AG04450 (cell line): Measurements from ENCODE around the gene SLC2A2. TPM values are rescaled to one million over a fixed set of nuclear protein-coding genes. Genes with fewer than 3 reads are reported as not detected.

ENCODE experiments used
- CTCF ChIA-PET: fragments of 300-600, 350-600 bp; formaldehyde crosslinking; extraction: SDS; loops from one replicate; lab custom pipeline; 2022; ENCODE audit warnings: antibody characterized with exemption, inconsistent platforms; lab: Charles Lee
- POLR2A ChIA-PET: fragments of 350-600 bp; formaldehyde crosslinking; extraction: SDS; loops from one replicate; lab custom pipeline; 2021; ENCODE audit warnings: antibody characterized with exemption, inconsistent platforms; lab: Yijun Ruan, JAX
- DNase-seq: peaks from one replicate; pipeline ENCODE4 v3.0.0-alpha.2; 2011; ENCODE audit warnings: low read depth, low spot score
- H3K27ac ChIP-seq: one replicate; pipeline ENCODE4 v1.5.1; 2012; ENCODE audit warnings: low read depth, low read length, control low read depth
- H3K27me3 ChIP-seq: one replicate; pipeline ENCODE4 v1.6.0; 2012; ENCODE audit warnings: low read length; ENCODE audit not compliant: control insufficient read depth, insufficient read depth
- H3K4me3 ChIP-seq: 2 replicates; pipeline ENCODE4 v1.5.1; 2011; ENCODE audit warnings: mild to moderate bottlenecking, low read depth, low read length, control low read depth
- H3K9me3 ChIP-seq: 2 replicates; pipeline ENCODE4 v1.5.1; 2012; ENCODE audit warnings: low read length; ENCODE audit not compliant: control insufficient read depth, insufficient read depth
- polyA plus RNA-seq: library from polyadenylated mRNA; depleted of rRNA; stranded (reverse); fragments of >200 nt; gene quantifications from 2 replicates; pipeline ENCODE4 v1.2.3, GENCODE V29; 2011
- TF ChIP-seq, protein P1 (sequence below): IDR thresholded peaks from 2 replicates; pipeline ENCODE4 v1.5.1; 2011; ENCODE audit warnings: low read depth, low read length, control low read depth, inconsistent platforms

The SLC2A2 gene
- polyA plus RNA-seq, 1 experiment = not detected

DNA sequence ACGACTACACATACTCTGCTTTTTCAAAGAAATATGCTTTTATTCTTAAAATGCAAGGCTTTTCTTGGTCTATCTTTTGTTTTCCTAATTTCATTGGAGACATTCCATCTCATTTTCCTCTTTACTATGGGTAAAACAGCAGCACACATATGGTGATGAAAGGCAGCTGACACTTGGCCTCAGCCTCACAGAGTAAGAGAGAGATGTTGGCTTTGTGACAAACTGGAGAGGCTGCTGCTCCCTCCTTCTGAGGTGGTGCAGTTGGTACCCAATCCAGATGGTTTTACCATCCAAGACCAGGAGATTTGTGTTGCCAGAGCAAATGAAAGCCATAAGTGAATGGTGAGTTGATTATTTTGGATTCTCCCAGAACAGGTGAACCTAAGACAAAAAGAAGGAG, 13.2 kb upstream of the SLC2A2 start:
- TF ChIP-seq, protein P1, sequence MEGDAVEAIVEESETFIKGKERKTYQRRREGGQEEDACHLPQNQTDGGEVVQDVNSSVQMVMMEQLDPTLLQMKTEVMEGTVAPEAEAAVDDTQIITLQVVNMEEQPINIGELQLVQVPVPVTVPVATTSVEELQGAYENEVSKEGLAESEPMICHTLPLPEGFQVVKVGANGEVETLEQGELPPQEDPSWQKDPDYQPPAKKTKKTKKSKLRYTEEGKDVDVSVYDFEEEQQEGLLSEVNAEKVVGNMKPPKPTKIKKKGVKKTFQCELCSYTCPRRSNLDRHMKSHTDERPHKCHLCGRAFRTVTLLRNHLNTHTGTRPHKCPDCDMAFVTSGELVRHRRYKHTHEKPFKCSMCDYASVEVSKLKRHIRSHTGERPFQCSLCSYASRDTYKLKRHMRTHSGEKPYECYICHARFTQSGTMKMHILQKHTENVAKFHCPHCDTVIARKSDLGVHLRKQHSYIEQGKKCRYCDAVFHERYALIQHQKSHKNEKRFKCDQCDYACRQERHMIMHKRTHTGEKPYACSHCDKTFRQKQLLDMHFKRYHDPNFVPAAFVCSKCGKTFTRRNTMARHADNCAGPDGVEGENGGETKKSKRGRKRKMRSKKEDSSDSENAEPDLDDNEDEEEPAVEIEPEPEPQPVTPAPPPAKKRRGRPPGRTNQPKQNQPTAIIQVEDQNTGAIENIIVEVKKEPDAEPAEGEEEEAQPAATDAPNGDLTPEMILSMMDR = no peak
- H3K4me3 ChIP-seq = no peak overlapping the region
- no peaks in the 10 kb centered on the region for H3K27me3 ChIP-seq
- H3K27ac ChIP-seq = no peak overlapping the region
- no peak for DNase-seq
- ChIA-PET POLR2A (no interaction called here), CTCF (no interaction called here)
- H3K9me3 ChIP-seq = no peaks in the 10 kb centered on the region

DNA sequence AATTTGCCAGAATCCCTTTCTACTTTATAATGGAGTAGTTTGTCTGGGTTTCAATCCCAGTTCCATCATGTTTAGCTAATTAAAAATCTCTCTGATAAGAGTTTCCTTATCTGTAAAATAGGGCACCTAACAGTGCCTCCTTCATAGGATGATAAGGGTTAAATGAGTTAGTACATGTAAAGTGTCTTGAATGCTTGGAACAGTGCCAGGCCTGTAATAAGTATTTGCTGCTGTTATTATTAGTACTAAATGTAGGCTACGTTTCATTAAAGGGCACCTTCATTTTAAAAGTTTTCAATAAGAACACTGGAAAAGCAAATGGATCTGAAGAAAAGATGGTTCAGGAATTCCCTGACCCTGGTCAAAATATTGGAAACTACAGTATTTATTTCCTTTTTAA, 11.8 kb upstream of the SLC2A2 start:
- H3K27me3 ChIP-seq = no peaks in the 10 kb centered on the region
- DNase-seq = no peak
- ChIA-PET CTCF (interaction anchor here (1.1 kb wide), 1 partner anchor 11 kb away, joined by 3 read pairs; no protein-coding TSS in a partner anchor), POLR2A (no interaction called here)
- TF ChIP-seq, protein P1 = no peak
- no peak overlapping the region for H3K4me3 ChIP-seq
- no peaks in the 10 kb centered on the region for H3K9me3 ChIP-seq
- no peak overlapping the region for H3K27ac ChIP-seq

DNA sequence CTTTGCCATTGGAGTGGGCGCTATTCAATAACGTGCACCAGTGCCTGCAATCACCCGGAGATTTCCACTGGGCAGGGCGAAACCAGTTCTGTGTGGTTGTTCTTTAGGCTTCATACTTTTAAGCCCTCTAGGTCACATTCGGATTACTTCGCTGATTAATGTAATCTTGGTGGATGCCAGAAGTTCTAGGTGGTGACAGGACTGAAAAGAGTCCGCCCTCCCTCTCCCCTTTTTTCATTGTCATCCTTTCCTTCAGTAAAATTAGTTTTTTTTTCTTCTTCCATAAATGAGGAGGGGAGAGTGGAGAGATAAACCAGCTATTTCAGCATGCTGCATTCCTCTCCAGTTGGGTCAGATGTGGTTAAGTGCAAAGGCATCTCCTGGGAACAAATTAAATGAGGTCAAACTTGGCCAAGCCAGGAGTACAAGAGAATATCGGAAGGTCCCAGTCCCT, 2.3 kb upstream of the SLC2A2 start:
- POLR2A ChIA-PET = interaction anchor here (0.5 to 0.6 kb wide), 2 partner anchors 55 to 147 kb away, joined by 3 to 8 read pairs; no protein-coding TSS in a partner anchor

DNA sequence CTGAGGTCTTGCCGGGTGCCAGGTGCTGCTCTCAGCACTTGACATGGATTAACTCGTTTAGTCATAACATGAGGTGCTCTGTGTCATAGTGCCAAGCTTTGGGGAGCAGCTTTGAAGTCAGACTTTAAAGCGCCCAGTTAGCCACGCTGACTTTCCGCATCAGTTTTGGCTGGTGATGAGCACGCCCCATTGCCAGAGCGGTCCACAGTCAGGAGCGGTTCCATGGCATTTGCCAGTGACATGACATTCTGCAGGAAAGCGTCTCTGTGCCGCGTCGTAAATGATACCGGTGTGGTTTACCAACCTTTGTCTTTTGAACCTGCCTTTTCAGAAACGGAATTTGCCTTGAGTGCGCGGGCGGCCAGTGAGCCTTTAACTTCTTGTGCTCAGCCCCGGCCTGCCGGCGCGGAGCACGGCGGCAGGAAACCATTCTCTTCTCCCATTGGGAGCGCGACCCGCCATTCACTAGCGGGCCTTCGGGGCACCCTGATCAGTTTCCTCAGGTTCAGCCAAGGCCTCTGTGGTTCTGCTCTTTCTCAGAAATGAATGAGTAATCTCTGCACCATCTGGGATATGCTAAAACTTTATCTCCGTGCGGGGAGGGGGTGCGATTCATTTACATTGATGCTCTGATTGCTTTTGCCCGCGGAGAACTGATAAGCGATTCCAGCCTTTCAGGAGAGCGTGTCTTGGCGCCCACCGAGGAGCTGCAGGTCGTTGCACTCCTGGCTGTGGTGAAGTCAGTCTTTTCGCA, 1.7 kb upstream of the SLC2A2 start:
- H3K27ac ChIP-seq = peak overlapping the region; percentile 94
- no peaks in the 10 kb centered on the region for H3K9me3 ChIP-seq
- peak overlapping the region; percentile 44 for H3K4me3 ChIP-seq
- DNase-seq = peak; percentile 79
- TF ChIP-seq, protein P1 = no peak
- no peaks in the 10 kb centered on the region for H3K27me3 ChIP-seq
- POLR2A ChIA-PET = interaction anchor here (0.6 kb wide), 1 partner anchor 147 kb away, joined by 3 read pairs; no protein-coding TSS in a partner anchor
- CTCF ChIA-PET = interaction anchor here (0.7 to 1.2 kb wide), 3 partner anchors 22 to 67 kb away, joined by 3 read pairs; no protein-coding TSS in a partner anchor

More for the DNA sequence above, 2.3 kb upstream of the SLC2A2 start:
- Histone ChIP-seq H3K4me3 (peak overlapping the region; percentile 44), H3K27ac (peak overlapping the region; percentile 94), H3K27me3 (no peaks in the 10 kb centered on the region), H3K9me3 (no peaks in the 10 kb centered on the region)
- CTCF ChIA-PET = interaction anchor here (1.2 kb wide), 1 partner anchor 67 kb away, joined by 3 read pairs; no protein-coding TSS in a partner anchor
- TF ChIP-seq, protein P1 = no peak
- peak; percentile 76 for DNase-seq

DNA sequence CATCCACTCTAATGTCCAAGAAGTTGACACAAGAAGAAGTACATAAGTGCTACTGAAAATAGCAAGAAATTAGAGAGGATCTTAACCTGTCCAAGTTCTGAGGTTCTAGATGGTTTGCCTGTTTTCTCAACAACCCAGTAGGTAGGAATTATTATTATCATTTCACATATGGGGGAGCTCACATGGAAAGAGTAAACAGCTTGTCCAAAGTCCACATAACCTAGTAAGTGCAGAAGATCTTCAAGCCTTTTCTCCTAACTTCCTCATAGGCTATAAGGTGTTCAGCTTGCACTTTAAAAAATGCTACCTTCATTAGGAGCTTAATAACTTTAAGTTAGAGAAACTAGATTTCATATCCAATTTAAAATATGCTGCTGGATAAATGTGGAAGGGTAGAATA, 3.0 kb downstream of the SLC2A2 start:
- TF ChIP-seq, protein P1 = no peak
- Histone ChIP-seq H3K27me3 (no peaks in the 10 kb centered on the region), H3K9me3 (no peaks in the 10 kb centered on the region), H3K4me3 (no peak overlapping the region), H3K27ac (no peak overlapping the region)
- ChIA-PET POLR2A (no interaction called here), CTCF (interaction anchor here (0.6 to 1.1 kb wide), 2 partner anchors 62 to 667 kb away, joined by 4 to 11 read pairs; no protein-coding TSS in a partner anchor)
- no peak for DNase-seq
